NCI-H2081 (cell line): ENCODE data around the gene FILIP1L.

Source experiments
- DNase-seq, 2 experiments: peaks; one replicate each; lab custom pipeline; 2025; lab: John Stamatoyannopoulos, UW

Gene FILIP1L

GRCh38 chr3:99867594-99868310 is 246.5 kb downstream of the FILIP1L start:
- no peak for DNase-seq

DNA sequence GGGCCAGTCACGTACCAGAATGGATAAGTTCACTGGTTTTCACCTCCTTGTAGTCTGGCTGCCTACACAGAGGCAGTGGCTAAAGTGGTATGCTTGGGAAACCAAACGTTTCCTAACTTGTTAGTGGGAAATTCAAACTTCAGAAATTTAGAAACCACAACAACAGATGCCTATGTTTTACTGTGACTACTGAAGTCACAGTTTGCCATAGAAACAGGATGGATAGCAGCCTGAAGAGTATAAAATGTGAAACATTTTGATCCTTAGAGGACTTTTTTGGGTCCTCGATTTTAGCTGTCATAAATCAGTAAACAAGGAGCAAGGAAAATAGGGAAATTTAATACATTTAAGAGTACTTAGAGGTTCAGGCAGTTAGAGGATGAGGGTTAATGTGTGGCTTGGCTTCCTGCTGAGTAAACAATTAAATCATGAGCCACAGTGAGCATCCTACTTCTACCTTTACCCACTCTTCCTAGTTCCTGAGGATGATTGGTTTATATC is 248.0 kb downstream of the FILIP1L start:
- DNase-seq, result peak in 1 of 2 experiments; percentile 45

DNA sequence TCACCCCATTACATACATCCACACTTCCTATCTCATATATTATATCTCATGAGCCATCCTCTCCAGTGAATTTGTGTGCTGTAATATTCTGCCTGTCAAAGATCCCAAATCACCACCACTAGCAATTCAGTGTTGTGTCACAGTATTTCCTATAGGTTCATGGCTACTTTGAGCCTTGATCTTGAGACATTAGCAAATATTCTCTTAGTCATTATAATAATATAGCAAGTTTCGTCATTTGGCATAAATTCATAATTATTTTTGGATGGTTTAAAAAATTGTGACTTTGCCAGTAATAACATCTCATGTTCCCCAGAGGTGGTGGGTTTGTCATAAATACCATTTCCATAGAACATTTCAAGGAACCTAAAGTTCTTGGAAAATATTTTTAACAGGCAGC is 249.0 kb downstream of the FILIP1L start:
- DNase-seq, result no peak

- no peak for DNase-seq
Measured at GRCh38 chr3:99864289-99864688, 250.0 kb downstream of the FILIP1L start.

- DNase-seq, result no peak
Measured at GRCh38 chr3:99863588-99863987, 250.7 kb downstream of the FILIP1L start.

- no peak for DNase-seq
Measured at GRCh38 chr3:99863002-99863401, 251.3 kb downstream of the FILIP1L start.

- DNase-seq, result no peak
Measured at GRCh38 chr3:99862208-99862607, 252.1 kb downstream of the FILIP1L start.

GRCh38 chr3:99861216-99861615 is 253.1 kb downstream of the FILIP1L start:
- no peak for DNase-seq

DNA sequence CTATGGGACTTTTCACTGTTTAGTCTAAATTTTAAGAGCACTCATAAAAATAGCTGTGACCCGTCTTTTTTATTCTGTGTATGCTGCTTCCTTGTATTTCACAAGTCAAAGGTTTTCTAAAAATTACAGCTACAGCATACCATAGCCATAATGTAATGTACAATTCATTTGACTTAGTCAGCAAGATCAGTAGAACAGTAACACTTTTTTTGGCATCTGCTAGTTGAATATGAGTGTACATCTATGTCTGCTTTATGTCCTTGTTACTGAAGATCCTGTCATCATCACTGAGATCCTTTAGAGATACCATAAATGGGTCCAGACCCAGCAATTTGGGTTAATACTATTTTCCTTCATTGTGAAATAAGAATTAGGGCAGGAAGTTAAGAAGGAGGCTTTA is 254.5 kb downstream of the FILIP1L start:
- DNase-seq, result no peak

- no peak for DNase-seq
Measured at GRCh38 chr3:99858469-99858868, 255.8 kb downstream of the FILIP1L start.

DNA sequence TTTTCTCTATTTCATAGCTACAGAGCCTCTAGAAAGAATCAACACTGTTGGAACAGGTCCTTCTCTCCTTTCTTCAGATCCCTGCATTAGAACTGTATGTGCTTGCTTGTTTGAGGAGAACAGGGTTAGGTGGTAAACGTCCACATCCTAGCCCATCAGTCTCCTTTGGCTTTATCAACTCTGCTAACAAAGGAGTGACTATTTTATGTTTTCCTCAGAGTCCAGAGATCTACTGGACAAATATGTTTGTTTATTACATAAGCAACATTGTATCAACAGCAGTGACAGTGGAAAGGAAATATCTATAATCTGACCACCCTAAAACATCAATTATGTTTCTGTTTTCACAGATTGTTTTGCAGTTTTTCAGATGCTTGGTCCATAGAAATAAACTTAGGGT is 257.0 kb downstream of the FILIP1L start:
- no peak for DNase-seq

DNA sequence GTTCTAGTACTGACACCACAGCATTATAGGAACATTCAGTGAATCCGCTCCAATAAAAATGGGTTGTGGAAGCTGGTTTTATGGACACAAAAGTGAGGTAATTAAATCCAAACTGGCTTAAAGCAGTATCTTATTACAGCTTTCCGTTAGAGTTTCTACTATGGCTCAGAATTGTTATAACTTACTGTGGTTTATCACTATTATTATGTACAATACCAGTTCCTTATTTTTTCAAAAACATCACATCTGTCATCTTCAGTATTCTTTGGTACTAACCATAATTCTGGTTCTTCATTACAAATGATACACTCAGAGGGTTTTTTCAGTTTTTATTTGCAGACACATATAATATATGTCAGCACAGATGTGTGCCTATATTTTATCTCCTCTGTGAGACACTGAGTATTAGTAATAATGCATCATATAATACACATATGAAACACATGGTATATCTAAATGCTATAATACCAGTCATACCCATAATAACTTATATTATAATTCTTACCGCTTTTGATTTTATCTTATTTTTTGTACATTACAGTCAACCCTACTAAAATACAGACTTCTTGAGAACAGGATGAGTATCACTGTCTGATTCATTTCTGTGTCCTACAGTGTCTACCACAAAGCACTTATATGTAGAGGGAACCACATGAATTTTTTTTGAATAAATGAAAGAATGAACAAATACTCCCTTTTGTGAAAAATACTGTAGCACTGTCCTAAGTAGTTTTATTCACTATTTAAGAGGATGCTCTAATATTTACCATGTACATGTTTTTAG is 257.7 kb downstream of the FILIP1L start:
- no peak for DNase-seq

GRCh38 chr3:99855900-99856299 is 258.4 kb downstream of the FILIP1L start:
- no peak for DNase-seq

DNA sequence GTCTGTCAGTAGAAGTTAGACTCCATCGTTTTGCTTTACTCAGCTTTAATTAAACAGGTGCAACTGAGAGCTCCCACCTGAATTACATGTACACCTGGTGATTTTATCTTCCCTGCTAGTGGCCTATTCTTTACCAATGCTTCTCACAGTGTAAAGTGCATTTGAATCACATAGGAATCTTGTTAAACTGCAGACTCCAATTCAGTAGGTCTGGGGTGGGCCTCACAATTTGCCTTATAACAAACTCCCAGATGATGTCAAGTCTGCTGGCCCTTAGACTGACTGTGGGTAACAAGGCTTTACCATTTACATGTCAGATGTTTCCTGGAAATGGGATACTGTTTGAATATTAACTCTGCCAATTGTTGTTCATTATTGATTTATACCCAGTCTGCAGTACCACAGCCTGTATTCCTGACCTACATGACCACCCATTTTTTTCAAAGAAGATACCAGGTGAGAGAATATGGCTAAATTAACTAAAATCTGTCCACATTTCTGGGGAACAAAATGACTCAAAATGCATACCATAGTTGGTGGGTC is 259.5 kb downstream of the FILIP1L start:
- peak in 1 of 2 experiments; percentile 57 for DNase-seq

DNA sequence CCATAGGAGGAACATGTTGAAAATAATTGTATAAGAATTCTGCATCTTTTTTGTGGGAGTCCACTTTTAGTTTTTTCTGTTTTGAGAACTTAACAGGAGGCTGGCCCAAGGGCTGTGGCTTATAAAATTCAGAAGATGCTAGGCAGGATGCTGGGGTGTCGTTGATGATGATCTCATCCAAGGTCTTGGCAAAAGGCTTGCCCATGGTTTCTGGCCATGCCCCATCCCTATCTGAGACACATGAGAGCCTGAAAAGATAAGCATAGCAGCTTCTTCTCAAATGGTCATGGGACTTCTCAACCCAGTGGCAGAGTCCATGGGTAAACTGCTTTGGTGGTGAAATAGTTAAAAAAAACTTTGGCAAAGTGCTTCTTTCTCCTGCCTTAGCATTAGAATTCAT is 261.4 kb downstream of the FILIP1L start:
- no peak for DNase-seq

DNA sequence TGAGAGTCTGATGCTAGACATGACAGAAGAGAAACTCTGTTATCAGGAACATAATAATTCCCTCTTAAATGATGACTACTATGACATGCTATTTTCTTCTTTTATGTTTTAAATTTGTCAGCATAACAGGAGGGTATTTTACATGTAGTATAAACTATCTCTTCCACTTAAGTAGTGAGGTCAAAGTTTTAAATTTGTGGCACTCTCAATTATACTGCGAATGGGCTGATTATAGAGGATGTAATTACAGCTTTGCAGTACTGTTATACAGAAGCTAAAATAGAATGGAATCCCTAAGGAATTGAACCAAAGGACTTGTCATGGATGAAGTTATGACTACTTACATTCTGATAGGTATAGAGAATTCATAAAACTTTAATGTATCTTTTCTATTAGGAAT is 262.3 kb downstream of the FILIP1L start:
- no peak for DNase-seq

- DNase-seq, result no peak
Measured at GRCh38 chr3:99850608-99851007, 263.7 kb downstream of the FILIP1L start.

- no peak for DNase-seq
Measured at GRCh38 chr3:99848433-99848832, 265.9 kb downstream of the FILIP1L start.

GRCh38 chr3:99846477-99847160 is 267.7 kb downstream of the FILIP1L start:
- peak; percentile 49 to 77 for DNase-seq

DNA sequence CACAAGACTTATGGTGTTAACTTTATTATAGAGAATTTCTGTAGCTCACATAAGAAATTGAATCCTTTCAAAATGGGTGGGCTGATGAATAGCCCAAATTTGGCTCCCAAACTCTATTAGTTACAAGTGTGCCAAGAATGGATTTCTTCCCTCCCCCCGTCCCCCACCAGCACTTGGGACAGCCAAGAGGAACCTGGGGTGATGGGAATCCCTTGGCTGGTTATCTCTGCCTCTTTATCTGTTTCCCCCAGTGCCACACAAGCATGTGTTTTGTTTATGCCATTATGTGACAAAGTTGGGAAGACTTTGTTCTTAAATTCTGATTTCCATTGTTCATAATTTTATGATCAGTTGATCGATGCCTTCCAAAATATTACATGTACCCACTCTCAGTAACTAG is 268.3 kb downstream of the FILIP1L start:
- DNase-seq, result no peak

GRCh38 chr3:99845331-99845730 is 269.0 kb downstream of the FILIP1L start:
- no peak for DNase-seq

DNA sequence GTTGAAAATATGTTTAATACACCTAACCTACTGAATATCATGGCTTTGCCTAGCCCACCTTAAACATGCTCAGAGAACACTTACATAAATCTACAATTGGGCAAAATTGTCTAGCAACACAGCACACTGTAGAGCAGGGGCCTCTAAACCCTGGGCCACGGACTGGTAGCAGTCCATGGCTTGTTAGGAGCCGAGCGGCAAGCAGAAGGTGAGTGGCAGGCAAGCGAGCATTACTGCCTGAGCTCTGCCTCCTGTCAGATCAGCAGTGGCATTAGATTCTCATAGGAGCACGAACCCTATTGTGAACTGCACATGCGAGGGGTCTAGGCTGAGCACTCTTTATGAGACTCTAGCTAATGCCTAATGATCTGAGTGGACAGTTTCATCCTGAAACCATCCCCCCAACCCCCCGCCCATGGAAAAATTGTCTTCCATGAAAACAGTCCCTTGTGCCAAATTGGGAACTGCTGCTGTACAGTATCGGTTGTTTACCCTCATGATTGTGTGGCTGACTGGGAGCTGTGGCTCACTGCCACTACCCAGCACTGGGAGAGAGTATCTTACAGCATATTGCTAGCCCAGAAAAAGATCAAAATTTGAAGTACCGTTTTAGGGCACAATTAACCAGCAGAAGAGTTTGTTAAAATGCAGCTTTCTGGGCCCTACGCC is 270.6 kb downstream of the FILIP1L start:
- DNase-seq, result peak in 1 of 2 experiments; percentile 73
